Measurements from ENCODE around the gene ARL15.

- no peak for TF ChIP-seq POLR2A (IDR thresholded peaks at IDR 0.05)
- TF ChIP-seq CTCF (IDR thresholded peaks at IDR 0.05) = no peak
These were observed 37.0 kb upstream of the ARL15 start for GRCh38 chr5:54347221-54347865.
